HepG2 (cell line): ENCODE results near the gene SSH3. TPM values are rescaled to one million over a fixed set of nuclear protein-coding genes. Genes with fewer than 3 reads are reported as not detected.

Source experiments
- GPN1 ChIP-seq: sonication (generic); formaldehyde crosslinking; IDR thresholded peaks from 2 replicates; pipeline ENCODE4 v1.5.1; 2020; ENCODE audit warnings: missing genetic modification reagents, borderline replicate concordance
- JUN ChIP-seq: sonication (generic); formaldehyde crosslinking; IDR thresholded peaks from 2 replicates; pipeline ENCODE4 v1.4.0; 2020; ENCODE audit warnings: mild to moderate bottlenecking, missing genetic modification reagents
- KDM3A ChIP-seq: IDR thresholded peaks from 2 replicates; pipeline ENCODE4 v1.6.1; 2018; ENCODE audit warnings: low read depth, missing compliant biosample characterization
- SATB2 ChIP-seq: sonication (generic); formaldehyde crosslinking; IDR thresholded peaks from 2 replicates; pipeline ENCODE4 v1.5.0; 2020; ENCODE audit warnings: missing genetic modification reagents
- STAT6 ChIP-seq: sonication (generic); formaldehyde crosslinking; IDR thresholded peaks from 2 replicates; pipeline ENCODE4 v1.4.0; 2020; ENCODE audit warnings: missing genetic modification reagents, mild to moderate bottlenecking, borderline replicate concordance
- WIZ ChIP-seq: sonication (generic); formaldehyde crosslinking; IDR thresholded peaks from 2 replicates; pipeline ENCODE4 v1.5.1; 2020; ENCODE audit warnings: mild to moderate bottlenecking, missing genetic modification reagents
- ZFP37 ChIP-seq: sonication (generic); formaldehyde crosslinking; IDR thresholded peaks from 2 replicates; pipeline ENCODE4 v1.4.0; 2020; ENCODE audit warnings: missing genetic modification reagents, borderline replicate concordance
- ZNF142 ChIP-seq: sonication (generic); formaldehyde crosslinking; IDR thresholded peaks from 2 replicates; pipeline ENCODE4 v1.4.0; 2020; ENCODE audit warnings: missing genetic modification reagents
- ZNF24 ChIP-seq: fragments of 450-650 bp; IDR thresholded peaks from 2 replicates; pipeline ENCODE4 v1.6.1; 2017; ENCODE audit warnings: antibody characterized with exemption, mild to moderate bottlenecking
- ZNF274 ChIP-seq: sonication (generic); formaldehyde crosslinking; IDR thresholded peaks from 2 replicates; pipeline ENCODE4 v1.5.1; 2020; ENCODE audit warnings: mild to moderate bottlenecking, missing genetic modification reagents
- ZNF407 ChIP-seq: sonication (generic); formaldehyde crosslinking; IDR thresholded peaks from one replicate; pipeline ENCODE4 v1.5.1; 2020; ENCODE audit warnings: mild to moderate bottlenecking, missing genetic modification reagents; ENCODE audit errors: not compliant biosample characterization
- ZNF883 ChIP-seq: sonication (generic); formaldehyde crosslinking; IDR thresholded peaks from 2 replicates; pipeline ENCODE4 v1.5.1; 2020; ENCODE audit warnings: mild to moderate bottlenecking, missing genetic modification reagents; ENCODE audit errors: not compliant biosample characterization
- ZZZ3 ChIP-seq: sonication (generic); formaldehyde crosslinking; IDR thresholded peaks from 2 replicates; pipeline ENCODE4 v1.4.0; 2020; ENCODE audit warnings: missing genetic modification reagents, mild to moderate bottlenecking, borderline replicate concordance
- polyA plus RNA-seq, 8 experiments: library from polyadenylated mRNA; depleted of rRNA in 3 of 8; stranded (reverse) in 7 of 8; unstranded in 1 of 8; fragments of >200 nt; fragmentation: Illumina TruSeq in 4 of 8; extraction: Trizol in 4 of 8; gene quantifications; 2 replicates each; pipeline versions ENCODE4 v1.2.1 to v1.2.3, GENCODE V29; 2011 to 2016; ENCODE audit warnings: low read depth in 4 of 8, missing spikeins in 1 of 8, mixed read lengths in 1 of 8; ENCODE audit not compliant: insufficient read depth in 1 of 8
- total RNA-seq, 5 experiments: library from RNA; depleted of rRNA; stranded (reverse); fragments of >200 nt; fragmentation: Illumina TruSeq; extraction: Trizol; gene quantifications; 2 replicates each; pipeline ENCODE4 v1.2.3, GENCODE V29; 2016; ENCODE audit warnings: low read depth in 1 of 5

SSH3 gene
- total and polyA plus RNA-seq, 2 of the 13 experiments (the other 11 are each of a cell fraction or from before 2014, with no cell fraction given): 12.4 to 18.8 TPM

- TF ChIP-seq ZNF142 (CRISPR knock-in tag) (no peak), ZFP37 (CRISPR knock-in tag) (no peak), GPN1 (CRISPR knock-in tag) (no peak), ZNF274 (no peak; the same call in 1 of the 2 replicates), ZNF24 (no peak), ZNF883 (CRISPR knock-in tag) (no peak), JUN (CRISPR knock-in tag) (no peak), SATB2 (no peak), STAT6 (CRISPR knock-in tag) (no peak), KDM3A (CRISPR knock-in tag) (no peak), ZZZ3 (CRISPR knock-in tag) (no peak), WIZ (0 out of 2 replicates have a peak, but pooled peaks have one; percentile 35), ZNF407 (CRISPR knock-in tag) (no peak)
Observed at GRCh38 chr11:67303835-67304411, 593 bp downstream of the SSH3 start (continued).
